ENCODE measurements around the gene FAT1.

The FAT1 gene, protein sequence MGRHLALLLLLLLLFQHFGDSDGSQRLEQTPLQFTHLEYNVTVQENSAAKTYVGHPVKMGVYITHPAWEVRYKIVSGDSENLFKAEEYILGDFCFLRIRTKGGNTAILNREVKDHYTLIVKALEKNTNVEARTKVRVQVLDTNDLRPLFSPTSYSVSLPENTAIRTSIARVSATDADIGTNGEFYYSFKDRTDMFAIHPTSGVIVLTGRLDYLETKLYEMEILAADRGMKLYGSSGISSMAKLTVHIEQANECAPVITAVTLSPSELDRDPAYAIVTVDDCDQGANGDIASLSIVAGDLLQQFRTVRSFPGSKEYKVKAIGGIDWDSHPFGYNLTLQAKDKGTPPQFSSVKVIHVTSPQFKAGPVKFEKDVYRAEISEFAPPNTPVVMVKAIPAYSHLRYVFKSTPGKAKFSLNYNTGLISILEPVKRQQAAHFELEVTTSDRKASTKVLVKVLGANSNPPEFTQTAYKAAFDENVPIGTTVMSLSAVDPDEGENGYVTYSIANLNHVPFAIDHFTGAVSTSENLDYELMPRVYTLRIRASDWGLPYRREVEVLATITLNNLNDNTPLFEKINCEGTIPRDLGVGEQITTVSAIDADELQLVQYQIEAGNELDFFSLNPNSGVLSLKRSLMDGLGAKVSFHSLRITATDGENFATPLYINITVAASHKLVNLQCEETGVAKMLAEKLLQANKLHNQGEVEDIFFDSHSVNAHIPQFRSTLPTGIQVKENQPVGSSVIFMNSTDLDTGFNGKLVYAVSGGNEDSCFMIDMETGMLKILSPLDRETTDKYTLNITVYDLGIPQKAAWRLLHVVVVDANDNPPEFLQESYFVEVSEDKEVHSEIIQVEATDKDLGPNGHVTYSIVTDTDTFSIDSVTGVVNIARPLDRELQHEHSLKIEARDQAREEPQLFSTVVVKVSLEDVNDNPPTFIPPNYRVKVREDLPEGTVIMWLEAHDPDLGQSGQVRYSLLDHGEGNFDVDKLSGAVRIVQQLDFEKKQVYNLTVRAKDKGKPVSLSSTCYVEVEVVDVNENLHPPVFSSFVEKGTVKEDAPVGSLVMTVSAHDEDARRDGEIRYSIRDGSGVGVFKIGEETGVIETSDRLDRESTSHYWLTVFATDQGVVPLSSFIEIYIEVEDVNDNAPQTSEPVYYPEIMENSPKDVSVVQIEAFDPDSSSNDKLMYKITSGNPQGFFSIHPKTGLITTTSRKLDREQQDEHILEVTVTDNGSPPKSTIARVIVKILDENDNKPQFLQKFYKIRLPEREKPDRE (N-terminal part only)

DNA sequence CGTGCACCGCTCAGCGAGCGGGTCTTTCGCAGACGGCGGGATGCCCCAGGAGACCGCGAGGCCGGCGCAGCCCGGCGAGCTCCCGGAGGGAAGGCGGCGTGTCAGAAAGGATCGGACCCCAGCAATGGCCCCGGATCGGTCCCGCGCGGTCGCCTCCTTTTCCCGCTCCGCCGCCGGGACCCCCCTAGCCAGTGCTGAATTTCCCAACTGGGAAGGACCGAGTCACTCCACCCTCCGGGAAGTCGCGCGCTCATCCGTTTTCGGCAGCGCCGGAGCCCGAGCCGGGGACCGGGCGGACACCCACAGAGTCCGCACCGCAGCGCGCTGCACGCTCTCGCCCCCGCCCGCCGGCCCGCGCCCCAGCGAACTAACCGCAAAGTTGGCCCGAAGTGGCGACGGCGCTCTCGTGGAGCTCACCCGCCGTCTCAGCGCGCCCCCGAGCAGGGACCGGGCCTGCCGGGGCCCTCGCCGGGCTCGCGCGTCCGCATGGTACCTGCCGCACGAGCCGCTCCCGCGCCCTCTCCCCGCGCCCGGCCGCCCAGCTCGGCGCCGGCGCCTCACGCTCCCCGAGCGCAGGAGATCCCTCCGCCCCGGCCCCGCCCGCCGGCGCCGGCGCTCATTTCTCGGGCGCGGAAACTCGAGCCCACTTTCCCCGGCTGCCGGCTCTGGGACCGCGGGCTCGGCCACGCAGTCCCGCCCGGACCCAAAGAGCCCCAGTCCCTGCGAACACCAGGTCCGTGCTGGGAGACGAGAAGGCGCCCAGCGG is at the start of gene FAT1:
Gene FAT1, minus strand, starts transcription at position 565 of the 766 bp plus-strand sequence. CDS start 14,029 bp downstream, outside the sequence.
- Histone ChIP-seq H3K9me3 (ENCODE audit: control insufficient read depth, insufficient read depth, low read depth, low read length) (peaks cover 6% of the 10 kb centered on the region; the same call in 1 of the 2 replicates), H3K4me3 (ENCODE audit: low read depth, low read length) (peak within 1 kb of the TSS; percentile 93), H3K27ac (ENCODE audit: low read depth, low read length) (peak within 1 kb of the TSS; percentile 95), H3K9ac (ENCODE audit: low read length) (peak within 1 kb of the TSS; percentile 92), H3K4me1 (ENCODE audit: control insufficient read depth, insufficient read depth, low read length) (peaks cover 19% of the 10 kb centered on the region), H3K36me3 (ENCODE audit: control insufficient read depth, insufficient read depth, low read length) (no peaks in the 10 kb centered on the region), H3K27me3 (ENCODE audit: control insufficient read depth, insufficient read depth, low read length) (peaks cover 9% of the 10 kb centered on the region; the same call in 1 of the 2 replicates)

DNA sequence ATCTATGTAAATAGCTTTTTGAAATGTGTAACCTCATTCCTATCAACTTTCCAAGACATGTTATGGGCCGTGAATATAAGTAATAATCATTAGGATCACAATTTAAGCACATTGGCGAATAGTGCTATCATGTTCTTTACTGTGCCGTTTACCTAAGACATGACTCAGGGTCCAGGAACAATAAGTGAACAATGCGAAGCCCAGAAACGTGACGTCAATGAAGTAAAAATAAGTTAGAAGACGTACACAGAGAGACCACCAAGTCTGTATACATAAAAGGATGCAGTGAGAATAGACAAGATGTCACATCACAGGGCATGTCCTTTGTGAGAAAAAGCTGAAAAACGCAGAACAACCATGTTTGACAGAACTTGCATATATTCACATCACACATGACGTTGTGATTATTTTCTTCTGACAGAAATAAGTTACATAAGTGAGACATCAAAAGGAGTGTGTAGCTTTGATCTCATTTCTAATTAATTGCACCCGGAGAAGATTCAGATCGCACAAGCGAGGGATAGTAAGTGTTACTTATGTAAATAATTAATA is 49.4 kb upstream of the FAT1 start:
- no peak overlapping the region for H3K4me3 ChIP-seq (ENCODE audit: low read depth, low read length)
- H3K27ac ChIP-seq (ENCODE audit: low read depth, low read length) = no peak overlapping the region
- no peak overlapping the region for H3K9ac ChIP-seq (ENCODE audit: low read length)
- H3K27me3 ChIP-seq (ENCODE audit: control insufficient read depth, insufficient read depth, low read length) = no peaks in the 10 kb centered on the region
- no peaks in the 10 kb centered on the region for H3K9me3 ChIP-seq (ENCODE audit: control insufficient read depth, insufficient read depth, low read depth, low read length)
- H3K36me3 ChIP-seq (ENCODE audit: control insufficient read depth, insufficient read depth, low read length) = no peaks in the 10 kb centered on the region
- H3K4me1 ChIP-seq (ENCODE audit: control insufficient read depth, insufficient read depth, low read length) = no peaks in the 10 kb centered on the region

DNA sequence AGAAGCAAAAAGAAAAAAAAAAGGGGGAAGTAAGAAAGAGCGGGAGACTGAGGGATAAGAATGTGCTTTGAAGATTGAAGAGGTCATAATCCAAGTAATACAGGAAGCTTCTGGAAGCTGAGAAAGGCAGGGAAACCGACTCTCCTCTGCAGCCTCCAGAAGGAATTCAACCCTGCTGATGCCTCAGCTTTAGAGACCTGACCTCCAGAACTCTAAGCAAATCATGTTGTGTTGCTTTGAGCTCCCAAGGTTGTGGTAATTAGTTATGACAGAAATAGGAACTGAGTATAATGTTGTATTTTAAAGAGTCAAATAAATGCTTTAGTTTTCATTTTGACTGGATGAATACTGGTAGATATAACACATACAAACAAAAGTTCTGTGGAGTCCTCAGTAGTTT is 48.0 kb upstream of the FAT1 start:
- H3K27ac ChIP-seq (ENCODE audit: low read depth, low read length) = no peak overlapping the region
- no peak overlapping the region for H3K9ac ChIP-seq (ENCODE audit: low read length)

DNA sequence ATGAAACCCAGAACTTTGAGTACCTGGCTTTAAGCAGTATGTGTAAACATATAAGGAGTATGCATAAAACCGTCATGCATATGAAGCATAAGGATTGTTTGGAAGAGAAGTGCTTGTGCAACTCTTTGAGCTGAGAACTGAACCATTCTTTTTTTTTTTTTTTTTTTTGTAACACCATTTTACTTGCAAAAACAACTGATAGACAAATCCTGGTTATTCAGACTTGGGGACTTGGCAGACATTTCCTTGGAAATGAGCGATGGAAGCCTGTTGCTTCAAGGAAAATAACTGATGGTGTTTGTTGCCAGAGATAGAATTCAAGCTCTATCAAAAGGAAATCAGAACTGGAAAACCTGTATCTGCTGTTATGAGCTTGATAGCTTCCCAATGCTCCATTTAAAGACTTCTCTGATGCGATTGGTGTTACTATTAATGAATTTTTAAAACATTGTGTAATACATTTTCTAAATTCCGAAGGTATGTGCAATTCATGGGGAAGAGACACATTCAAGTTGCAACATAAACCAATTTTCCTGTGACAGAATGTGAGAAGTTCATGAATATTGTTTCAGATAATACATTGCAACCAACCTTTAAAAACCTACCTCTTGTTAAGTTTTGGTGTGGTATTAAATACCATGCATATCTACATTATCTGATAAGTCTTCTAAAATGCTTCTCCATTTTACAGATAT is 47.0 kb upstream of the FAT1 start:
- Histone ChIP-seq H3K4me1 (ENCODE audit: control insufficient read depth, insufficient read depth, low read length) (peaks cover 5% of the 10 kb centered on the region; the same call in 1 of the 2 replicates), H3K4me3 (ENCODE audit: low read depth, low read length) (no peak overlapping the region), H3K9ac (ENCODE audit: low read length) (no peak overlapping the region), H3K36me3 (ENCODE audit: control insufficient read depth, insufficient read depth, low read length) (no peaks in the 10 kb centered on the region), H3K9me3 (ENCODE audit: control insufficient read depth, insufficient read depth, low read depth, low read length) (no peaks in the 10 kb centered on the region), H3K27me3 (ENCODE audit: control insufficient read depth, insufficient read depth, low read length) (no peaks in the 10 kb centered on the region), H3K27ac (ENCODE audit: low read depth, low read length) (no peak overlapping the region)

More for the DNA sequence above, 48.0 kb upstream of the FAT1 start:
- Histone ChIP-seq H3K4me1 (ENCODE audit: control insufficient read depth, insufficient read depth, low read length) (no peaks in the 10 kb centered on the region), H3K4me3 (ENCODE audit: low read depth, low read length) (no peak overlapping the region), H3K36me3 (ENCODE audit: control insufficient read depth, insufficient read depth, low read length) (no peaks in the 10 kb centered on the region), H3K9me3 (ENCODE audit: control insufficient read depth, insufficient read depth, low read depth, low read length) (no peaks in the 10 kb centered on the region), H3K27me3 (ENCODE audit: control insufficient read depth, insufficient read depth, low read length) (no peaks in the 10 kb centered on the region)

DNA sequence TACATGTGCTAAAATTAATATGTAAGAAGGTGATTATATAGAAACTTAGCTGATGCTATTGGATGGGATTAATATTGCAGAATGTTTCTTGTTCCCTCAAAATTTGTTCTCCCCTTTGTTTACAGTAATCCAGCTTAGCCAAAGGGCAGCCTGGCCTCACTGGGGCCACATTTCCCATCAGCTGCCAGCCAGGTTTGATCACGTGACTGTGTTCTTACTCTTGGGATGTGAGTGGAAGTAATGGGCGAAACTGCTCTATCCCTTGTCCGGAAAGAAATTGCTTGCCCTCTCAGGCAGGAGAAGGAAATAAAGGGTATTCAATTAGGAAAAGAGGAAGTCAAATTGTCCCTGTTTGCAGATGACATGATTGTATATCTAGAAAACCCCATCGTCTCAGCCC is 44.1 kb upstream of the FAT1 start:
- Histone ChIP-seq H3K27ac (ENCODE audit: low read depth, low read length) (no peak overlapping the region), H3K27me3 (ENCODE audit: control insufficient read depth, insufficient read depth, low read length) (no peaks in the 10 kb centered on the region), H3K9ac (ENCODE audit: low read length) (no peak overlapping the region), H3K4me1 (ENCODE audit: control insufficient read depth, insufficient read depth, low read length) (peaks cover 12% of the 10 kb centered on the region; the same call in 1 of the 2 replicates), H3K9me3 (ENCODE audit: control insufficient read depth, insufficient read depth, low read depth, low read length) (no peaks in the 10 kb centered on the region), H3K4me3 (ENCODE audit: low read depth, low read length) (no peak overlapping the region), H3K36me3 (ENCODE audit: control insufficient read depth, insufficient read depth, low read length) (no peaks in the 10 kb centered on the region)

DNA sequence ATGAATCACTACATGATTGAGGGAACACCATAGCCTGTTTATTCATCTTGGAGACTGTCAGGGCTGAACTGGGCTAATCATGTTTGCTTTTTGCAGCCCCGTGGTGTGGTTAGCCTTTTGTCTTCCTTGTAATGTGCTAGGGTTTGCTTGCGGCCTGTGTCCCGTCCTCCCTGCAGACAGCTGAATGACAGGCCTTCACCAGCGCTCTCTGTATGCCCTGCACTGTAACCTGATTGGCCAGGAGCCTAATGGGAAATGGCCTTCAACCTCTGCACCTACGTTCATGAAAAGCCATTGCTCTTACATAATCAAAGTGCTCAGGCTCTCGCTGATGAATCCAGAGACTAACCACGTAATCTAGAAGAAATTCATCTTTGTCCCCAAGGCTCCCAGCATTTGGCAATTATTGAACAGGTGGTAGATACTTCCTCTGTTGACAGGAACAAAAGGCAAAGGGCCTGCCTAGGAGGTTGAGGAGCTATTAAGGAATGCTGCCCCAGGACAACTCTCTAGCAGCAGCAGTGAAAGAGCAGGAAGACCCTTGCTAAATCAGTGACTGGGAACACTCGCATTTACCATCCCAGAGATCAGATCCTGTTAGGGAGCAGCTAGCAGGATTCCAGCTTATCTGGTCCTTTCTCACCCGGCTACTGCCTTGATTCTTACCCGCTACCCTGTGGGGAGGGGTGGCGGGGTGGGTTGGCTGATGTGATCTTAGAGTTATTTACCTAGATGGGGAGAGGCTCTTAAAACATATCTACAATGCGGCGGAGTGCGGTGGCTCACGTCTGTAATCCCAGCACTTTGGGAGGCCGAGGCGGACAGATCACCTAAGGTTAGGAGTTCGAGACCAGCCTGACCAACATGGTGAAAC is 42.3 kb upstream of the FAT1 start:
- Histone ChIP-seq H3K4me1 (ENCODE audit: control insufficient read depth, insufficient read depth, low read length) (peaks cover 12% of the 10 kb centered on the region; the same call in 1 of the 2 replicates), H3K4me3 (ENCODE audit: low read depth, low read length) (no peak overlapping the region), H3K9ac (ENCODE audit: low read length) (no peak overlapping the region), H3K9me3 (ENCODE audit: control insufficient read depth, insufficient read depth, low read depth, low read length) (no peaks in the 10 kb centered on the region), H3K27ac (ENCODE audit: low read depth, low read length) (no peak overlapping the region), H3K27me3 (ENCODE audit: control insufficient read depth, insufficient read depth, low read length) (no peaks in the 10 kb centered on the region), H3K36me3 (ENCODE audit: control insufficient read depth, insufficient read depth, low read length) (no peaks in the 10 kb centered on the region)

DNA sequence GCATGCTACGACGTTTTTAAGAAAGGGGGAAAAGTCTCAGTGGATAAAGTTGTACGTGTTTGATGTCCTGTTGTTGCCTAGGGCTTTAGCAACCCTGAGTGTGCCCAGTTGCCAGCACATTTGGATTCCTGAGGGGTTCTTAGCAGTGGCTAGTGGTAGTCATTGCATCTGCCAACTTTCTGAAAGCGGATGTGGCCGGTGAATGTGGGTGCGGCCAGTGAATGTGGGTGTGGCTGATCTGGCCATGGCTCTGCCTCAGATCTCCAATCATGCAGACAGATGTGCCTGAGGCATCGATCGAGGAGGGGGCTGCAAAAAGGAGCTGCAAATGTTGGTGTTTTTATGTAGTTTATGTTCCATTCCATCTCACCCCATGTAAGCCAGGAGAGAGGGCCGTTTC is 41.5 kb upstream of the FAT1 start:
- Histone ChIP-seq H3K9ac (ENCODE audit: low read length) (no peak overlapping the region), H3K27ac (ENCODE audit: low read depth, low read length) (no peak overlapping the region), H3K4me3 (ENCODE audit: low read depth, low read length) (no peak overlapping the region), H3K9me3 (ENCODE audit: control insufficient read depth, insufficient read depth, low read depth, low read length) (no peaks in the 10 kb centered on the region), H3K36me3 (ENCODE audit: control insufficient read depth, insufficient read depth, low read length) (no peaks in the 10 kb centered on the region), H3K4me1 (ENCODE audit: control insufficient read depth, insufficient read depth, low read length) (peaks cover 12% of the 10 kb centered on the region; the same call in 1 of the 2 replicates), H3K27me3 (ENCODE audit: control insufficient read depth, insufficient read depth, low read length) (no peaks in the 10 kb centered on the region)

DNA sequence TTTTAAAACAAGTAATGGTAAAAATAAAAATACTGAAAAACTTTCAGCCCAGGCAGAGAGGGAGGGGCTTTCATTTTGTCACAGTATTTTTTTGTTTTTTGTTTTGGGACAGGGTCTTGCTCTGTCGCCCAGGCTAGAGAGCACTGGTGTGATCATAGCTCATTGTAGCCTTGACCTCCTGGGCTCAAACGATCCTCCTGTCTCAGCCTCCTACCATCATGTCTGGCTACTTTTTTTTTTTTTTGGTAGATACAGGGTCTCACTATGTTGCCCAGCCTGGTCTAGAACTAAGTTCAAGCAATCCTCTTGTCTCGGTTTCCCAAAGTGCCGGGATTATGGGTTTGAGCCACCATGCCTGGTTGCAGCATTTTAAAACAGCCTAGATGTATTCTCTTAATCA is 40.8 kb upstream of the FAT1 start:
- Histone ChIP-seq H3K9ac (ENCODE audit: low read length) (no peak overlapping the region), H3K27me3 (ENCODE audit: control insufficient read depth, insufficient read depth, low read length) (no peaks in the 10 kb centered on the region), H3K27ac (ENCODE audit: low read depth, low read length) (no peak overlapping the region)

DNA sequence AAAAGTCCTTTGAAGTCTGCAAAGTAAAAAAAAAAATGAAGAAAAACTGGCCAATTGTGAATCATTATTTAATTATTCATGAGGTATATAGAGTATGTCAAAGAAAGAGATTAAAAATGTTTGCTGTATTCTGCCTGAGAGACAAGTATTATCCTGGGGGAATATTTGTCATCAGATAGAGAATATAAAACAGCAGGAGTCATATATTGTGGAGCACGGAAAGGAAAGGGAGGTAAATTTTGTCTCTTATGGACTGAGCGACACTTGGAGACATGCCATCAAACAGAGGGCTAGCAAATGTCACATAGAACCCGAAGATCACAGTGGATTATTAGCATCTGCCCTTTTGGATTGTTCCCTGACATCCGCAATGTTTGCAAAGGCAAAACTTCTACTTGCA is 39.2 kb upstream of the FAT1 start:
- H3K9ac ChIP-seq (ENCODE audit: low read length) = no peak overlapping the region
- H3K4me1 ChIP-seq (ENCODE audit: control insufficient read depth, insufficient read depth, low read length) = peaks cover 12% of the 10 kb centered on the region; the same call in 1 of the 2 replicates
- no peaks in the 10 kb centered on the region for H3K27me3 ChIP-seq (ENCODE audit: control insufficient read depth, insufficient read depth, low read length)
- no peak overlapping the region for H3K27ac ChIP-seq (ENCODE audit: low read depth, low read length)
- no peaks in the 10 kb centered on the region for H3K36me3 ChIP-seq (ENCODE audit: control insufficient read depth, insufficient read depth, low read length)
- H3K4me3 ChIP-seq (ENCODE audit: low read depth, low read length) = no peak overlapping the region
- H3K9me3 ChIP-seq (ENCODE audit: control insufficient read depth, insufficient read depth, low read depth, low read length) = no peaks in the 10 kb centered on the region

More for the DNA sequence above, 40.8 kb upstream of the FAT1 start:
- peaks cover 12% of the 10 kb centered on the region; the same call in 1 of the 2 replicates for H3K4me1 ChIP-seq (ENCODE audit: control insufficient read depth, insufficient read depth, low read length)
- H3K36me3 ChIP-seq (ENCODE audit: control insufficient read depth, insufficient read depth, low read length) = no peaks in the 10 kb centered on the region
- no peaks in the 10 kb centered on the region for H3K9me3 ChIP-seq (ENCODE audit: control insufficient read depth, insufficient read depth, low read depth, low read length)
- H3K4me3 ChIP-seq (ENCODE audit: low read depth, low read length) = no peak overlapping the region

All from HUES6 (cell line).